ENCODE data around the gene FUCA2.
A peak's percentile ranks its signal among the peaks of the same experiment; 100 is the strongest.
"Not testable (repeated sequence)": the region's sequence is repeated elsewhere in the genome, so short reads cannot be mapped to it uniquely, and the experiment has no call there.

FUCA2 gene

DNA sequence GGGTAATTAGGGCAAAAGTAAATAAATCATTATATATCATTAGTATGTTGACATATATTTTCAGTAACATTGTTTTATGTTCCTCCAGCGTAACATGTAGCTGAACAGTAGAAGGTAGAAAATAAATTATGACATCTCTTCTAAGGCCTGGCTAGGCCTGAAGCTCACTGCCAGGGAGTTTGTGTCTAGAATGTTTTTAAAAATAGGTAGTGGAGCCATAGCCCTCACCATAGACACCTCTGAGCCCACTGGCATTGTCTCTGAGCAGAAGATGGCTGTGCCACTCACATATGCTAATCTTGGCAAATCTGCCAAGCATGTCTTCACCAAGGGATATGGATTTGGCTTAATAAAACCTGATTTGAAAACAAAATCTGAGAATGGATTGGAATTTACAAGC, 21.3 kb downstream of the FUCA2 start:
- Histone ChIP-seq H3K4me1 (ENCODE audit: insufficient read depth, low read length) (no peaks in the 10 kb centered on the region), H3K9me3 (ENCODE audit: low read length) (no peaks in the 10 kb centered on the region), H3K27me3 (ENCODE audit: control insufficient read depth in 1 of 2, insufficient read depth in 2 of 2, low read length in 2 of 2) (no peaks in the 10 kb centered on the region), H3K36me3 (ENCODE audit: insufficient read depth, low read length) (peaks cover 11% of the 10 kb centered on the region), H3K4me3 (ENCODE audit: low read depth in 1 of 2, low read length in 2 of 2) (no peak overlapping the region), H3K27ac (ENCODE audit: low read depth, low read length) (no peak overlapping the region), H3K9ac (ENCODE audit: low read length) (no peak overlapping the region)

- Histone ChIP-seq H3K27me3 (ENCODE audit: control insufficient read depth in 1 of 2, insufficient read depth in 2 of 2, low read length in 2 of 2) (no peaks in the 10 kb centered on the region), H3K36me3 (ENCODE audit: insufficient read depth, low read length) (peaks cover 8% of the 10 kb centered on the region), H3K4me3 (ENCODE audit: low read depth in 1 of 2, low read length in 2 of 2) (no peak overlapping the region), H3K27ac (ENCODE audit: low read depth, low read length) (no peak overlapping the region), H3K4me1 (ENCODE audit: insufficient read depth, low read length) (no peaks in the 10 kb centered on the region), H3K9ac (ENCODE audit: low read length) (no peak overlapping the region), H3K9me3 (ENCODE audit: low read length) (no peaks in the 10 kb centered on the region)
Measured at GRCh38 chr6:143486752-143487151, 24.8 kb downstream of the FUCA2 start.

- peaks cover 8% of the 10 kb centered on the region for H3K36me3 ChIP-seq (ENCODE audit: insufficient read depth, low read length)
- H3K9me3 ChIP-seq (ENCODE audit: low read length) = no peaks in the 10 kb centered on the region
- H3K4me1 ChIP-seq (ENCODE audit: insufficient read depth, low read length) = no peaks in the 10 kb centered on the region
- H3K4me3 ChIP-seq (ENCODE audit: low read depth in 1 of 2, low read length in 2 of 2) = no peak overlapping the region
- H3K27ac ChIP-seq (ENCODE audit: low read depth, low read length) = no peak overlapping the region
- no peak overlapping the region for H3K9ac ChIP-seq (ENCODE audit: low read length)
- H3K27me3 ChIP-seq (ENCODE audit: control insufficient read depth in 1 of 2, insufficient read depth in 2 of 2, low read length in 2 of 2) = no peaks in the 10 kb centered on the region
Measured at GRCh38 chr6:143485967-143486366, 25.6 kb downstream of the FUCA2 start.

DNA sequence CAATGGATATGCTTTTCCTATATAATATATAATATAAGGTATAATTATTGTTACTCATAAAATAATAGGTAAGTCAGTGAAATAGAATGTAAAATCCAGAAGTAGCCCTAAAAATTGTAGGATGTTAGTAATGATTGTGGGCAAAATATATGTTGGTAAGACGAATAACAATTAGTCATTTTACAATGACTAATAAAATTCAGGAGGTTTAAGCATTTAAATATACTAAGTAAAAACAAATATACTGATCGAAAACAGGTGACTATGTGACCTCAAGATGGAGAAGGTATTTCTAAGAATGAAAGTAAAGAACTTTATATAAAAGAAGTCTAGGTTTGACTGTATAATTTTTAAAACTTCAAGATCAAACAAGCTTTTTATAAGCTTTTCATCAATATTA, 28.9 kb downstream of the FUCA2 start:
- Histone ChIP-seq H3K27me3 (ENCODE audit: control insufficient read depth in 1 of 2, insufficient read depth in 2 of 2, low read length in 2 of 2) (no peaks in the 10 kb centered on the region), H3K27ac (ENCODE audit: low read depth, low read length) (no peak overlapping the region), H3K9me3 (ENCODE audit: low read length) (no peaks in the 10 kb centered on the region), H3K36me3 (ENCODE audit: insufficient read depth, low read length) (peaks cover 19% of the 10 kb centered on the region), H3K4me3 (ENCODE audit: low read depth in 1 of 2, low read length in 2 of 2) (no peak overlapping the region), H3K4me1 (ENCODE audit: insufficient read depth, low read length) (no peaks in the 10 kb centered on the region), H3K9ac (ENCODE audit: low read length) (no peak overlapping the region)

- peaks cover 37% of the 10 kb centered on the region for H3K36me3 ChIP-seq (ENCODE audit: insufficient read depth, low read length)
- H3K27ac ChIP-seq (ENCODE audit: low read depth, low read length) = no peak overlapping the region
- H3K4me3 ChIP-seq (ENCODE audit: low read depth in 1 of 2, low read length in 2 of 2) = no peak overlapping the region
- no peaks in the 10 kb centered on the region for H3K9me3 ChIP-seq (ENCODE audit: low read length)
- H3K27me3 ChIP-seq (ENCODE audit: control insufficient read depth in 1 of 2, insufficient read depth in 2 of 2, low read length in 2 of 2) = no peaks in the 10 kb centered on the region
- H3K4me1 ChIP-seq (ENCODE audit: insufficient read depth, low read length) = no peaks in the 10 kb centered on the region
- H3K9ac ChIP-seq (ENCODE audit: low read length) = no peak overlapping the region
Measured at GRCh38 chr6:143478479-143479062, 32.9 kb downstream of the FUCA2 start.

DNA sequence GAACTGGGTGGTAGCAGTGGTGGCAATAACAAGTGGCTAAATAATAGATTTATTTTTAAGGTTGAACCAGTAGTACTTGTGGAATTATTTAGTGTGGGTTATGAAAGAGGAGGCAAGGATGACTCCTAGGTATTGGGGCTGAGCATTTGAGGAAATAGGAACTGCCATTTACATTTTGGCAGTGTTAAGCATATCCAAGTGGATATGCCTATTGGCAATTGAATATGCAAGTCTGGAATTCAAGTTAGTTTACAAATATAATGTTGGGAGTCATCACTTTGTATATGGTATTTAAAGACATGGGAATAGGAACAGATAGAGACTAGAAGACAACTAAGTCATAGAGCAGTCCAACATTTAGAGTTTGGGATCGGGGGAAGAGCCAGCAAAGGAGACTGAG, 35.0 kb downstream of the FUCA2 start:
- Histone ChIP-seq H3K9ac (ENCODE audit: low read length) (no peak overlapping the region), H3K4me1 (ENCODE audit: insufficient read depth, low read length) (no peaks in the 10 kb centered on the region), H3K9me3 (ENCODE audit: low read length) (no peaks in the 10 kb centered on the region), H3K4me3 (ENCODE audit: low read depth in 1 of 2, low read length in 2 of 2) (no peak overlapping the region), H3K27ac (ENCODE audit: low read depth, low read length) (no peak overlapping the region), H3K36me3 (ENCODE audit: insufficient read depth, low read length) (peaks cover 48% of the 10 kb centered on the region), H3K27me3 (ENCODE audit: control insufficient read depth in 1 of 2, insufficient read depth in 2 of 2, low read length in 2 of 2) (no peaks in the 10 kb centered on the region)

GRCh38 chr6:143471822-143472221, 39.7 kb downstream of the FUCA2 start:
- H3K36me3 ChIP-seq (ENCODE audit: insufficient read depth, low read length) = peaks cover 29% of the 10 kb centered on the region

DNA sequence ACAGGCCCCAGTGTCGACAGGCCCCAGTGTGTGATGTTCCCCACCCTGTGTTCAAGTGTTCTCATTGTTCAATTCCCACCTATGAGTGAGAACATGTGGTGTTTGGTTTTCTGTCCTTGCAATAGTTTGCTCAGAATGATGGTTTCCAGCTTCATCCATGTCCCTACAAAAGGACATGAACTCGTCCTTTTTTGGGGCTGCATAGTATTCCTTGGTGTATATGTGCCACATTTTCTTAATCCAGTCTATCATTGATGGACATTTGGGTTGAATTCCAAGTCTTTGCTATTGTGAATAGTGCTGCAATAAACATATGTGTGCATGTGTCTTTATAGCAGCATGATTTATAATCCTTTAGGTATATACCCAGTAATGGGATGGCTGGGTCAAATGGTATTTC, 42.7 kb downstream of the FUCA2 start:
- not testable (repeated sequence) for H3K27me3 ChIP-seq (ENCODE audit: control insufficient read depth in 1 of 2, insufficient read depth in 2 of 2, low read length in 2 of 2); H3K4me1 ChIP-seq (ENCODE audit: insufficient read depth, low read length); H3K9me3 ChIP-seq (ENCODE audit: low read length); H3K4me3 ChIP-seq (ENCODE audit: low read depth in 1 of 2, low read length in 2 of 2); H3K9ac ChIP-seq (ENCODE audit: low read length); H3K27ac ChIP-seq (ENCODE audit: low read depth, low read length)
- H3K36me3 ChIP-seq (ENCODE audit: insufficient read depth, low read length) = peaks cover 11% of the 10 kb centered on the region

More at GRCh38 chr6:143471822-143472221, 39.7 kb downstream of the FUCA2 start:
- H3K27ac ChIP-seq (ENCODE audit: low read depth, low read length) = no peak overlapping the region
- no peak overlapping the region for H3K4me3 ChIP-seq (ENCODE audit: low read depth in 1 of 2, low read length in 2 of 2)
- no peaks in the 10 kb centered on the region for H3K4me1 ChIP-seq (ENCODE audit: insufficient read depth, low read length)
- no peaks in the 10 kb centered on the region for H3K27me3 ChIP-seq (ENCODE audit: control insufficient read depth in 1 of 2, insufficient read depth in 2 of 2, low read length in 2 of 2)
- no peak overlapping the region for H3K9ac ChIP-seq (ENCODE audit: low read length)
- H3K9me3 ChIP-seq (ENCODE audit: low read length) = no peaks in the 10 kb centered on the region

GRCh38 chr6:143468026-143468425, 43.5 kb downstream of the FUCA2 start:
- no peaks in the 10 kb centered on the region for H3K27me3 ChIP-seq (ENCODE audit: control insufficient read depth in 1 of 2, insufficient read depth in 2 of 2, low read length in 2 of 2)
- peaks cover 9% of the 10 kb centered on the region for H3K36me3 ChIP-seq (ENCODE audit: insufficient read depth, low read length)
- H3K9me3 ChIP-seq (ENCODE audit: low read length) = no peaks in the 10 kb centered on the region
- H3K9ac ChIP-seq (ENCODE audit: low read length) = no peak overlapping the region
- no peaks in the 10 kb centered on the region for H3K4me1 ChIP-seq (ENCODE audit: insufficient read depth, low read length)
- H3K4me3 ChIP-seq (ENCODE audit: low read depth in 1 of 2, low read length in 2 of 2) = no peak overlapping the region
- H3K27ac ChIP-seq (ENCODE audit: low read depth, low read length) = no peak overlapping the region

- Histone ChIP-seq H3K36me3 (ENCODE audit: insufficient read depth, low read length) (no peaks in the 10 kb centered on the region), H3K27ac (ENCODE audit: low read depth, low read length) (no peak overlapping the region), H3K4me1 (ENCODE audit: insufficient read depth, low read length) (no peaks in the 10 kb centered on the region), H3K4me3 (ENCODE audit: low read depth in 1 of 2, low read length in 2 of 2) (no peak overlapping the region), H3K9ac (ENCODE audit: low read length) (no peak overlapping the region), H3K27me3 (ENCODE audit: control insufficient read depth in 1 of 2, insufficient read depth in 2 of 2, low read length in 2 of 2) (no peaks in the 10 kb centered on the region), H3K9me3 (ENCODE audit: low read length) (no peaks in the 10 kb centered on the region)
Measured at GRCh38 chr6:143465546-143465945, 46.0 kb downstream of the FUCA2 start.

DNA sequence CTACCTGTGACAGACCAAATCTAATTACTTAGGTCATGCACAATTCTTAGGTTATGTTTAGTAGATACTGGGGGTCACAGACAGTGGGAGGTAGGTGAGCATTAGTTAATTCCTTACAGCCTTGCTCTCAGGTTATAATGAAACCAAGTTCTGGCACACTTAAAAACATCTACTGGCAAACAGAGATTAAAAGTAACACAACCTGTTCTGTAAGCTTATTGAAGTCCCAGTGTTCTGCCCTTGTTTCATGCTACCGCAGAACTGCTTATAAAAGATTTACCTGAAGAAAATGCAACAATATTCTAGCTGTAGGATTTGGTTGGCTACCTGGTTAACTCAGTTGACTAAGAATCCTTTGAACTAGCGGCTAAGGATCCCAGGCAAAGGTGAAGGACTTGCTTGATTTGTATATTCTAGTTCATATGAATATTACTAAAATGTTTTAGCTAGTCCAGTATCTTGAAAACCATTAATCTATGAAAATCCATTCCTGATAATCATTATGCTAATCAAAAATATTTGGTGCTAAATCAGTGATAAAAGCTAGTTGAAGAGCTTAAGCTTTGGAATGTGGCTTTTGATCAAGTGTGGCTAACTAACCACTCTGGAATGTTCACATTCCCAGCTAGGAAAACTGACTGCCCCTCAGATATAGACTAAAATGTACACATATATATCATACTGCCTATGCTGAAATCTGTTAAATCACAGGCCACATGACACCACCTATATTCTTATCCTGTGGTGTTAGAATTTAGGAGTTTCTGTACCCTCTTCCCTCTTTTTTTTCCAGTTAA, 53.8 kb downstream of the FUCA2 start:
- H3K4me1 ChIP-seq (ENCODE audit: insufficient read depth, low read length) = no peaks in the 10 kb centered on the region

GRCh38 chr6:143451531-143451930, 60.0 kb downstream of the FUCA2 start:
- H3K27me3 ChIP-seq (ENCODE audit: control insufficient read depth in 1 of 2, insufficient read depth in 2 of 2, low read length in 2 of 2) = no peaks in the 10 kb centered on the region
- H3K36me3 ChIP-seq (ENCODE audit: insufficient read depth, low read length) = no peaks in the 10 kb centered on the region
- peak overlapping the region in 1 of 2 donors; percentile 99 for H3K4me3 ChIP-seq (ENCODE audit: low read depth in 1 of 2, low read length in 2 of 2)
- H3K9me3 ChIP-seq (ENCODE audit: low read length) = no peaks in the 10 kb centered on the region
- peaks cover 22% of the 10 kb centered on the region for H3K4me1 ChIP-seq (ENCODE audit: insufficient read depth, low read length)
- no peak overlapping the region for H3K27ac ChIP-seq (ENCODE audit: low read depth, low read length)
- H3K9ac ChIP-seq (ENCODE audit: low read length) = peak overlapping the region; percentile 98

More for the DNA sequence above, 53.8 kb downstream of the FUCA2 start:
- H3K27me3 ChIP-seq (ENCODE audit: control insufficient read depth in 1 of 2, insufficient read depth in 2 of 2, low read length in 2 of 2) = no peaks in the 10 kb centered on the region
- H3K9me3 ChIP-seq (ENCODE audit: low read length) = no peaks in the 10 kb centered on the region
- no peak overlapping the region for H3K4me3 ChIP-seq (ENCODE audit: low read depth in 1 of 2, low read length in 2 of 2)
- peaks cover 6% of the 10 kb centered on the region for H3K36me3 ChIP-seq (ENCODE audit: insufficient read depth, low read length)
- H3K9ac ChIP-seq (ENCODE audit: low read length) = no peak overlapping the region
- no peak overlapping the region for H3K27ac ChIP-seq (ENCODE audit: low read depth, low read length)
